Glutamatergic neuron (in vitro differentiated cells): ENCODE results near the gene MAP4K5. TPM values are rescaled to one million over a fixed set of nuclear protein-coding genes. Genes with fewer than 3 reads are reported as not detected.

Experiments used
- DNase-seq: peaks from one replicate; pipeline ENCODE4 v3.0.0; 2022
- H3K27ac Mint-ChIP-seq: one replicate; pipeline ENCODE4 v1.8.0; 2020; ENCODE audit warnings: mild to moderate bottlenecking, mixed read lengths, inconsistent platforms; ENCODE audit not compliant: unreplicated experiment
- H3K27me3 Mint-ChIP-seq: one replicate; pipeline ENCODE4 v1.8.0; 2020; ENCODE audit warnings: mild to moderate bottlenecking, moderate library complexity, mixed read lengths, inconsistent platforms; ENCODE audit not compliant: unreplicated experiment
- H3K36me3 Mint-ChIP-seq: one replicate; pipeline ENCODE4 v1.8.0; 2020; ENCODE audit warnings: mild to moderate bottlenecking, mixed read lengths, inconsistent platforms; ENCODE audit not compliant: unreplicated experiment
- H3K4me1 Mint-ChIP-seq: one replicate; pipeline ENCODE4 v1.8.0; 2020; ENCODE audit warnings: mild to moderate bottlenecking, low read depth, mixed read lengths, inconsistent platforms; ENCODE audit not compliant: unreplicated experiment
- H3K4me3 Mint-ChIP-seq: one replicate; pipeline ENCODE4 v1.8.0; 2020; ENCODE audit warnings: mild to moderate bottlenecking, mixed read lengths, inconsistent platforms; ENCODE audit not compliant: unreplicated experiment
- H3K9me3 Mint-ChIP-seq: one replicate; pipeline ENCODE4 v1.8.0; 2020; ENCODE audit warnings: mild to moderate bottlenecking, moderate library complexity, mixed read lengths, inconsistent platforms; ENCODE audit not compliant: unreplicated experiment
- CTCF ChIP-seq: fragments of 200-600 bp; sonication (generic); IDR thresholded peaks from one replicate; pipeline ENCODE4 v1.5.0; 2021; ENCODE audit not compliant: partially characterized antibody, unreplicated experiment
- total RNA-seq: library from RNA; stranded (reverse); fragmentation: NEBNext Ultra II Directional; extraction: Animal tissue kit (Norgen Biotek cat#: 25700); gene quantifications from one replicate; pipeline ENCODE4 v1.2.1, GENCODE V29; 2021; ENCODE audit not compliant: unreplicated experiment

MAP4K5 gene
- total RNA-seq, 1 donor from 2014 or later: 99.5 TPM

DNA sequence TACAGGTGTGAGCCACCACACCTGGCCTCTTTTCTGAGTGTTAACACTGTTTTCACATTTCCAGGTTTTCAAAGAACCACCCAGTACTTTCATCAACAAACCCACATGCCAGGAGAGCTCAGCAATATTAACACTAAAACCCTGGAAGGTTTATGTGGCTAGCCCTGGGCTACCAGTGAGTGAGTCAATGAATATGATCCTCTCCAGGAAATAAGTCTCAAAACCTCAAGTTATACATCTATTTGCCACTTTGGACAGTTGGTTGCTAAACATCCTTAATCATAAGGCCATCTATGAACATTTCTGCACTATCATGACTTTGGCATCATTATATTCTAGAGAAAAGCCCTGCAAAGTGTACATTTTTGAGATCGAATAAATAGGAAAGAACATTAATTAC lies 129.4 kb downstream of the MAP4K5 start:
- Mint-ChIP-seq H3K36me3 (peaks cover 12% of the 10 kb centered on the region), H3K4me1 (peaks cover 6% of the 10 kb centered on the region), H3K27ac (no peak overlapping the region), H3K4me3 (no peak overlapping the region), H3K9me3 (peaks cover 8% of the 10 kb centered on the region), H3K27me3 (no peaks in the 10 kb centered on the region)
- DNase-seq: no peak
- TF ChIP-seq CTCF: no peak

DNA sequence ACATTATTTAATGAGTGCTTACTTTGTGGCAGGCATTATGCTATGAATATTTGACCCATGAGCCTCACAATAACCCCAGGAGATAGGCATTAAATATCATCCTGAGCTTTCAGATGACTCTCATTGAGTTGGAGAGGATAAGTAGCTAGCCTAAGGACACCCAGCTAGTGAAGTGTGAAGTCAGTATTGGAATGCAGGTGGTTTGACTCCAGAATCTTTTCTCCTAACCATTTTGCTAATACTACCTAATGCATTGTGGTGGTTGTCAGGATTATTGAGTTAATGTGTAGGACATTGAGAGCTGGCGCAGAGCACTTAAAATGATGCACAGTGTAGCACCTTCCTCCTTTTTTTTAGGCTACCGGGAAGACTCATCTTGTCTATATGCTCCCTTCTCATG lies 131.9 kb downstream of the MAP4K5 start:
- Mint-ChIP-seq H3K27me3 (peaks cover 2% of the 10 kb centered on the region), H3K9me3 (peaks cover 4% of the 10 kb centered on the region), H3K4me3 (no peak overlapping the region), H3K27ac (no peak overlapping the region), H3K4me1 (peaks cover 18% of the 10 kb centered on the region), H3K36me3 (peaks cover 2% of the 10 kb centered on the region)
- DNase-seq: no peak
- no peak for TF ChIP-seq CTCF

- no peaks in the 10 kb centered on the region for H3K36me3 Mint-ChIP-seq
- TF ChIP-seq CTCF: no peak
- H3K4me1 Mint-ChIP-seq: peaks cover 18% of the 10 kb centered on the region
- H3K9me3 Mint-ChIP-seq: peaks cover 4% of the 10 kb centered on the region
- no peak overlapping the region for H3K27ac Mint-ChIP-seq
- H3K4me3 Mint-ChIP-seq: no peak overlapping the region
- no peak for DNase-seq
- peaks cover 2% of the 10 kb centered on the region for H3K27me3 Mint-ChIP-seq
Observed at GRCh38 chr14:50399251-50400032, 132.9 kb downstream of the MAP4K5 start.

DNA sequence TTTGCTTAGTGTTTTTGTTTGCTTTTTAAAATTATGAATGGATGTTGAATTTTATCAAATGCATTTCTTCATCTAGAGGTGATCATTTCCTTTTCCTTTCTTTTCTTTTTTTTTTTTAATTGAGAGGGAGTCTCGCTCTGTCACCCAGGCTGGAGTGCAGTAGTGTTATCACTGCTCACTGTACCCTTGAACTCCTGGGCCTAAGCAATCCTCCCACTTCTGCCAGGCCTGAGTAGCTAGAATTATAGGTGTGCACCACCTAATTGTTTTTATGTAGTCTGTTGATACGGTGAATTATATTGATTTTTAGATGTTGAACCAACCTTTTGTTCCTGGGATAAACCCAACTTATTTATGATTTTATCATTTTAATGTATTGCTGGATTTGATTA lies 134.2 kb downstream of the MAP4K5 start:
- no peak for TF ChIP-seq CTCF
- H3K36me3 Mint-ChIP-seq: no peaks in the 10 kb centered on the region
- peaks cover 18% of the 10 kb centered on the region for H3K4me1 Mint-ChIP-seq
- peaks cover 2% of the 10 kb centered on the region for H3K27me3 Mint-ChIP-seq
- H3K27ac Mint-ChIP-seq: no peak overlapping the region
- peaks cover 4% of the 10 kb centered on the region for H3K9me3 Mint-ChIP-seq
- H3K4me3 Mint-ChIP-seq: no peak overlapping the region
- no peak for DNase-seq

- peaks cover 4% of the 10 kb centered on the region for H3K9me3 Mint-ChIP-seq
- H3K4me1 Mint-ChIP-seq: peaks cover 18% of the 10 kb centered on the region
- H3K27ac Mint-ChIP-seq: peak overlapping the region; percentile 41
- DNase-seq: no peak
- no peaks in the 10 kb centered on the region for H3K36me3 Mint-ChIP-seq
- peak overlapping the region; percentile 91 for H3K4me3 Mint-ChIP-seq
- H3K27me3 Mint-ChIP-seq: peaks cover 2% of the 10 kb centered on the region
- no peak for TF ChIP-seq CTCF
Observed at GRCh38 chr14:50397390-50398188, 134.8 kb downstream of the MAP4K5 start.
